Measurements from ENCODE around the gene AMOTL2.

GRCh38 chr3:134334901-134335280 lies 39.4 kb downstream of the AMOTL2 start:
- TF ChIP-seq EZH2 (IDR thresholded peaks at IDR 0.05; ENCODE audit: borderline replicate concordance, insufficient read depth, low read depth, low read length, poor library complexity, severe bottlenecking) (no peak), CTCF (IDR thresholded peaks at IDR 0.05) (no peak)
